GM15510 (cell line): ENCODE results near the gene PDGFRA.

Source experiments
- POLR2A ChIP-seq: IDR thresholded peaks from 3 replicates; pipeline ENCODE4 v1.6.1; 2011; ENCODE audit warnings: borderline replicate concordance; ENCODE audit not compliant: insufficient read length; ENCODE audit errors: extremely low read depth

PDGFRA gene

DNA sequence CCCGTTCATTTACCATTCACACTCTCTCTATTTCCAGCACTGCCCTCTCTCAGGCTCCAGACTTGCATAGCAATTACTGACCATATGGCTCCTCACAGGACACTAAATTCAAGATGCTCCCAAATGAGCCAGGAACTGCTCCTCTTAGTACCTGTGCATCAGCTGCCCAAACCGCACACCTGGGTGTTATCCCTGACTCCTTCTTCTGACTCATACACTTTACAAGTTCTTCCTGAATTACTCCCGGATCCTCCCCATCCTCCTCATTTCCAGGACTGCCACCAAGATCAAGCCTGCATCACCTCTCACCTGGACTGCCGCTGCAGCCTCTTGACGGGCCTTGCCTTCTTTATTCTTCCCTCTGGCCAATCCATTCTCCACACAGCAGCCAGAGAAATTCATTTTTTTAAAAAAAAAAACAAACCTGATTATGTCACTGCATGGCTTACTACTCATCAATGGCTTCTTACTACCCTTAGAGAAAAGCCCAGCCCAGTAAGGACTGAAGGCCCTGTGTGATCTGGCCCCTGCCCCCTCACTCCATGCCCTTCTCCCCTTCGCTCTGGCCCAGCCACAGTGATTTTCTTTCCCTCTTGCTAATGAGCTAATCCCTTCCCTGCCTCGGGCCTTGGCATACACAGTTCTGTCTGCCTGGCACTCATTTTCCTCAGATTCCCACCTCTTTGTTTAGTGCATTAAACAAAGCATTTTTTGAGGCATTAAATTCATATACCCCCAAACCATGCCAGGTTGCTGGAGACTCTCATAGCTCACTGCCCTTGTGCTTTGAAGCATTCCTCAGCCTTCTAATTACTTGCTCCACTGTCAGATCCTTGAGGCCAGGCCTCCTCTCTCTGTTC is 92.0 kb downstream of the PDGFRA start:
- TF ChIP-seq POLR2A, result no peak

DNA sequence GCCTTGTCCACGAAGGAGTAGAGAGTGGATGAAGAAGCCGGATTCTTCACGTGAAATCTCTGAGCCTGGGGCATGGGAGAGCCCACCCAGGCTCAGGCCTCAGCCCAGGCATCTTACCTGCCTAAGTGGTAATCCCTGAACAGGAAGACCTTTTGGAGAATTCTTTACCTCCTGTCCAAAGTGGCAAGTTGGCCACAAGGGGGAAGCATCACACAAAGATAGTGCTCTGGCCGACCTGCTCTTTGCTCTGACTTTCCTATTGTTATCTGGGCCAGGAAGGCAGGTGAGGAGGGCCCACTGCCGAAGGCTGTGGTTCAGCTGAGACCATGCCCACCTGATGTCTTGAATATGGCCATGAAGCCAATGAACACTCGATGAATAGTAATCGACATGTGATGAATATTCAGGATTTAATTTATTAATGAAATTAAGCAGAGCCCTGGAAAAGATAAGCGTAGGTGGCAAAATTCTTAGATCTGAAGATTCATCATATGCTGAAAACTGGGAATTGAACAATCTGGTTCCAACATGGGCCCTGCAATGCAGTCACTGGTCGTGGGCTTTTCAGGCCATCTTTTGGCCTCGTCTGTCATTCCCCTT is 93.8 kb downstream of the PDGFRA start:
- no peak for TF ChIP-seq POLR2A

DNA sequence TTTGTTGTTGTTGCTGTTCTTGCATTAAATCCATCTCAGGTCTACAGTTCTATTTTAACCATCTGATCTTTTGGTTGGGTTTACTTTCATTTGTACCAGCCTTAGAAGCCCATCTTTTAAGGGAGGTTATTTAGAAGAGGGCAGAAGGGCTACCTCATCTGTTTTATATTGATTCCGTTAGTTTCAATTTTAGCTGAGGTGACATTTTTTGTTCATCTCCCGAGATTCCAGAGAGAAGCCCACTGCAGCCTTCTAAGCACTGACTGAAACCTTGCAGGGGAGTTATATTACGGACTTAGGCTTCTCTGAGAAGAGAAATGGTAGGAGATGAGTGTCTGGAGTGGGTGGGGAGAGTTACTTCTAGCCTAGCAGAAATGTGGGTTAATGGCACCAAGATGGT is 101.8 kb downstream of the PDGFRA start:
- no peak for TF ChIP-seq POLR2A

DNA sequence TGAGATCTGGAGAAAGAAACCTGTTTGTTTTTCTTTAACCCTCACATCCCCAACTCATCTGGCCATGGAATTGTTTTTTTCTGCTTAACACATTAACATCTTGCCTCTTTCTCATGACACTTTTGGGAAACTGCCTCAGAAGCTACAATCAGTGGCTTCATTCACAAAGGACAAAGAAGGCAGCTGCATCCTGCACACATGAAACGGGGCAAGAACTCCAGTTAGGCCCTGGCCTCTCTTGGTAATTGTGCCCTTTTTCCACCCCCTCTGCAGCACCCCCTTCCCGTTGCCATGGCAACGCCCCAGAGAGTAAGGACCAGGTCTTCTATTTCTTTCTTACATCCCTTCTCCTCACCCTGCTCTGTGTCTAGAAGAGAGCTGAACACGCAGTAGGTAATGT is 103.4 kb downstream of the PDGFRA start:
- no peak for TF ChIP-seq POLR2A

- no peak for TF ChIP-seq POLR2A
These were observed 104.6 kb downstream of the PDGFRA start for GRCh38 chr4:54333657-54334056.

DNA sequence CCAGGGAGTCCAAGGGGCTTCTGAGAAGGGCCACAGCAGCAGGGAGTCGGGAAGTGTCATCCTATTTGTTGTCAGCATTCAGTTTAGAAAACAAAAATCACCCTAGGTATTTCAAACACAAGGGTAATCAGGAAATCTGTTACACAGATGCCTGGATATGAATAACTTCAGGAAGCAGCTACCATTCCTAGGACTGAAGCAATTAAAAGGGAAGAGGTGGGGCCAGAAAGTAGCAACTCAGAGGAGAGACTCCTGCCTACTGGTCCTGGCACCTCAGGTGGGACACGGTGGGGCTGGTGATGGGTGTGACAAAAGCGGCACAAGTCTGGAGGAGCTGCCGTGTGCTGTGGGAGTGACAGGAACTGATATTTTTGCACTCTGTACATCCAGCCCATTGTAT is 107.9 kb downstream of the PDGFRA start:
- no peak for TF ChIP-seq POLR2A
